Breast epithelium (tissue), 4 donors: ENCODE data around the gene MAGEB10. TPM values are rescaled to one million over a fixed set of nuclear protein-coding genes. Genes with fewer than 3 reads are reported as not detected.
"Not testable (repeated sequence)": the region's sequence is repeated elsewhere in the genome, so short reads cannot be mapped to it uniquely, and the experiment has no call there.

ENCODE experiments used
- DNase-seq, 2 donors: peaks; one replicate each; pipeline ENCODE4 v3.0.0-alpha.2; 2019; ENCODE audit warnings: low spot score in 2 of 2
- H3K27ac ChIP-seq, 2 donors: fragments of 200-600 bp; sonication (generic) in 1 of 2; one replicate each; pipeline ENCODE4 v1.5.1; 2016 to 2019; ENCODE audit warnings: mild to moderate bottlenecking in 1 of 2
- H3K27me3 ChIP-seq, 2 donors: fragments of 200-600 bp; sonication (generic) in 1 of 2; one replicate each; pipeline versions ENCODE4 v1.5.1 to v1.6.0; 2017 to 2019; ENCODE audit warnings: control low read depth in 1 of 2, mild to moderate bottlenecking in 1 of 2
- H3K36me3 ChIP-seq: fragments of 200-600 bp; one replicate; pipeline ENCODE4 v1.5.1; 2019
- H3K4me1 ChIP-seq, 2 donors: fragments of 200-600 bp; sonication (generic); one replicate each; pipeline ENCODE4 v1.5.1; 2016 to 2019; ENCODE audit warnings: control low read depth in 1 of 2
- H3K4me3 ChIP-seq, 3 donors: fragments of 200-600 bp; sonication (generic); 1 replicate in 2 of 3; 2 replicates in 1 of 3; pipeline ENCODE4 v1.5.1; 2016 to 2019; ENCODE audit warnings: mild to moderate bottlenecking in 3 of 3, moderate library complexity in 2 of 3
- H3K9me3 ChIP-seq, 2 donors: fragments of 200-600 bp; sonication (generic) in 1 of 2; one replicate each; pipeline ENCODE4 v1.5.1; 2016 to 2019; ENCODE audit warnings: control low read depth in 1 of 2
- CTCF ChIP-seq, 3 donors: fragments of 450-650 bp; IDR thresholded peaks; one replicate each; pipeline ENCODE4 v1.5.1; 2016 to 2017; ENCODE audit warnings: antibody characterized with exemption in 3 of 3, mild to moderate bottlenecking in 3 of 3, moderate library complexity in 3 of 3
- POLR2A ChIP-seq: fragments of 450-650 bp; IDR thresholded peaks from one replicate; pipeline ENCODE4 v1.6.1; 2016; ENCODE audit warnings: antibody characterized with exemption, mild to moderate bottlenecking, moderate library complexity
- POLR2AphosphoS5 ChIP-seq, 3 donors: sonication (generic); formaldehyde crosslinking; IDR thresholded peaks; one replicate each; pipeline ENCODE4 v1.6.1; 2017; ENCODE audit warnings: antibody characterized with exemption in 3 of 3
- intact Hi-C: fragments of 100-400 bp; cut with DNase I; formaldehyde crosslinking; loops from one replicate; pipeline ENCODE4 v1.15.1; 2023; ENCODE audit warnings: low total_unique reads
- total RNA-seq, 3 donors: library from RNA; depleted of rRNA; stranded (reverse); fragments of >200 nt; gene quantifications; one replicate each; pipeline ENCODE4 v1.1.0, GENCODE V29; 2016

Gene MAGEB10
- total RNA-seq, 3 donors from 2014 or later = not detected

- intact Hi-C loops = no loop called here
- TF ChIP-seq POLR2A = no peak
- no peak for TF ChIP-seq POLR2AphosphoS5 (IDR thresholded peaks at IDR 0.05)
- TF ChIP-seq CTCF (IDR thresholded peaks at IDR 0.05) = no peak
- Histone ChIP-seq H3K27ac (no peak overlapping the region), H3K9me3 (no peaks in the 10 kb centered on the region), H3K4me3 (no peak overlapping the region), H3K36me3 (no peaks in the 10 kb centered on the region), H3K4me1 (no peaks in the 10 kb centered on the region), H3K27me3 (no peaks in the 10 kb centered on the region)
- no peak for DNase-seq
These were observed 10.2 kb upstream of the MAGEB10 start for GRCh38 chrX:27797575-27797974.

DNA sequence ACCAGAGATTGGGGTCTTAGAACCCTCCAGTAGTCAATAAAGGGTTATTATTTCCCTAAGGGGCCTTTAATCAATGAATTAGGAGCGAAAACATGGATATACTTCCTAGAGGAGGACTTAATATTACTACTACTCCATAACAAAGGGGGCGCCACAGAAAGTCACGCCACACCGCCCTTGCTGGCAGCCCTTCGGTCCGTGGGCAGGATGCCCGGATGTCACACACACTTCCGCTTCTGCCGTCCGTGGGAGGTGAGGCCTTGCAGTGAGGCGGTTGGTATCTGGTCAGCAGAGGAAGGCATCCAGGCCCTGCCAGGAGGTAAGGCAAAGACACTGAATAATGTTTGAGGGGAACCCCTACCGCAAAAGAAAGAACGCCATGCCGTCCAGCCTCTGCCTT lies 436 bp downstream of the MAGEB10 start:
- H3K27ac ChIP-seq = no peak overlapping the region
- DNase-seq = no peak
- intact Hi-C loops = no loop called here
- peaks cover 0 to 4% of the 10 kb centered on the region in 2 donors for H3K9me3 ChIP-seq
- TF ChIP-seq POLR2AphosphoS5 (IDR thresholded peaks at IDR 0.05) (no peak), POLR2A (no peak), CTCF (IDR thresholded peaks at IDR 0.05) (no peak)
- H3K4me3 ChIP-seq = no peak overlapping the region
- H3K36me3 ChIP-seq = no peaks in the 10 kb centered on the region
- H3K4me1 ChIP-seq = no peaks in the 10 kb centered on the region
- no peaks in the 10 kb centered on the region for H3K27me3 ChIP-seq

GRCh38 chrX:27808991-27809859 lies 1.4 kb downstream of the MAGEB10 start:
- H3K4me1 ChIP-seq, intact Hi-C loops, H3K27ac ChIP-seq, DNase-seq, H3K27me3 ChIP-seq, H3K9me3 ChIP-seq, H3K36me3 ChIP-seq, H3K4me3 ChIP-seq: not testable (repeated sequence)

- DNase-seq = no peak
- Histone ChIP-seq H3K36me3 (no peaks in the 10 kb centered on the region), H3K4me1 (no peaks in the 10 kb centered on the region), H3K4me3 (no peak overlapping the region), H3K27me3 (peaks cover 0 to 6% of the 10 kb centered on the region in 2 donors), H3K9me3 (no peaks in the 10 kb centered on the region), H3K27ac (no peak overlapping the region)
- TF ChIP-seq CTCF (IDR thresholded peaks at IDR 0.05) (no peak), POLR2AphosphoS5 (IDR thresholded peaks at IDR 0.05) (no peak), POLR2A (no peak)
- intact Hi-C loops = no loop called here
These were observed 7.4 kb downstream of the MAGEB10 start for GRCh38 chrX:27815209-27815608.

DNA sequence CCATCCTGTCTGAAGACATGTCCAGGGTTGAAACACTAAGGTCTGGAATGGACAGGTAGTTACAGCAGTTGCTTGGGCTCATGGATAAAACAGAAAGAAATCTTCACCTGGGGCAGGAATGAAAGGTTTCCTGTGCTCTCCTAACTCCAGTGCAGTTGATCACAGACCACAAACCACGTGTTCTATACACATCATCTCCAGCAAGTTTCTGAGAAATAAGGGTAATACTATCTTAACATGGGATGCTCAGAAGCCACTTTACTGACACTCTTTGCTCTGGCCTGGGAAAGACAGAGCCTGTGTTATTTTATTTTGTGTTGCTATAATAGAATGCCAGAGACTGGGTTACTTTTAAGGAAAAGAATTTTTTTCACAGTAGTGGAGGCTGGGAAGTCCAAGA lies 16.0 kb downstream of the MAGEB10 start:
- Histone ChIP-seq H3K4me3 (no peak overlapping the region), H3K9me3 (no peaks in the 10 kb centered on the region), H3K36me3 (no peaks in the 10 kb centered on the region), H3K4me1 (no peaks in the 10 kb centered on the region), H3K27me3 (no peaks in the 10 kb centered on the region), H3K27ac (no peak overlapping the region)
- no peak for DNase-seq
- no peak for TF ChIP-seq POLR2AphosphoS5 (IDR thresholded peaks at IDR 0.05)
- no peak for TF ChIP-seq CTCF (IDR thresholded peaks at IDR 0.05)
- no peak for TF ChIP-seq POLR2A
- intact Hi-C loops = no loop called here
